Skeletal muscle tissue (tissue), 4 donors: ENCODE data around the gene FAM131C. TPM values are rescaled to one million over a fixed set of nuclear protein-coding genes. Genes with fewer than 3 reads are reported as not detected.

Experiments
- H3K27ac ChIP-seq: one replicate; pipeline ENCODE4 v1.7.0; 2013; ENCODE audit warnings: mild to moderate bottlenecking, low read depth, low read length, inconsistent platforms
- H3K27me3 ChIP-seq, 3 donors: one replicate each; pipeline ENCODE4 v1.7.0; 2013; ENCODE audit warnings: low read length in 3 of 3; ENCODE audit not compliant: control insufficient read depth in 3 of 3, insufficient read depth in 3 of 3
- H3K36me3 ChIP-seq, 3 donors: one replicate each; pipeline ENCODE4 v1.7.0; 2013; ENCODE audit warnings: low read length in 3 of 3; ENCODE audit not compliant: control insufficient read depth in 3 of 3, insufficient read depth in 3 of 3
- H3K4me1 ChIP-seq, 3 donors: one replicate each; pipeline ENCODE4 v1.7.0; 2013; ENCODE audit warnings: low read length in 3 of 3, mild to moderate bottlenecking in 3 of 3; ENCODE audit not compliant: control insufficient read depth in 3 of 3, insufficient read depth in 3 of 3
- H3K4me3 ChIP-seq, 3 donors: one replicate each; pipeline ENCODE4 v1.7.0; 2013; ENCODE audit warnings: low read length in 3 of 3
- H3K9ac ChIP-seq, 3 donors: one replicate each; pipeline ENCODE4 v1.7.0; 2013; ENCODE audit warnings: low read length in 3 of 3, mild to moderate bottlenecking in 3 of 3, moderate library complexity in 2 of 3, low read depth in 1 of 3
- H3K9me3 ChIP-seq, 3 donors: one replicate each; pipeline ENCODE4 v1.7.0; 2013; ENCODE audit warnings: low read length in 3 of 3; ENCODE audit not compliant: control insufficient read depth in 3 of 3
- total RNA-seq: library from RNA; depleted of rRNA; stranded (reverse); fragments of >200 nt; gene quantifications from one replicate; pipeline ENCODE4 v1.2.3, GENCODE V29; 2014
- donor health status: Osteomylitis.

Gene FAM131C, protein sequence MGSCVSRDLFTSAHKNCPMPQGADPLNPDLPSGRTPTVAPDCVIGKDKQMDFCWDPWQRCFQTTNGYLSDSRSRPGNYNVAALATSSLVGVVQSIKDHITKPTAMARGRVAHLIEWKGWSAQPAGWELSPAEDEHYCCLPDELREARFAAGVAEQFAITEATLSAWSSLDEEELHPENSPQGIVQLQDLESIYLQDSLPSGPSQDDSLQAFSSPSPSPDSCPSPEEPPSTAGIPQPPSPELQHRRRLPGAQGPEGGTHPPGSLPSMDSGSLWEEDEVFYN
- total RNA-seq: not detected

DNA sequence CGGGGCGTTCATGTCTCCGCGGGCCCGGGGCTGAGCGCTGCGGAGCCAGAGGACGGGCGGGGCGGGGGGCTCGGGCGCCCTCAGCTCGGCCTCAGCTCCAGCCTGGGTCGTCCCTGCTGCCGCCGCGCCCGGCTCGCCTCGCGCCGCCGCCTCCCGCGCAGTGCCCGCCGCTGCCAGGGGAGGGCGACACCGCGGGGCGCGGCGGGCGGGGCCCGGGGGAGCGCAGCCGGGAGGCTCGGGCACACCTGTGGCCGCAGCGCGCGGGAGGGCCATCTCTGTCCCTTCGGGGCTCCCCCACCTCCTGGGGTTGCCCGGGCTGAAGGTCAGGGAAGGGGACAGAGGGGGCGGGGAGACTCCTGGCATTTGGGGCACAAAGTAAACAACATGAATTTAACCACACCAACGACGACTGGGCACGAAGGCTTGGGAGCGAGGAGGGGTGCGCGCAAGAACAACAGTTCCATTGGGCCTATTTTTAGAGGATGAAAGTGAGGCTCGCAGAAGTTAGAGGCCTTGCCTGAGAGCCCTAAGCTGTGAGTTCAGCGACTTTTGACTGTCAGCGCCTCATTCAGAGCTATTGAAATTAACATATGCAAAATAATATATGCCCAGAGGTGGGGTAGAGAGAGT lies at the start of gene FAM131C:
TSS of gene FAM131C (minus strand) at position 162 of the 630 bp plus-strand sequence. CDS start 209 bp downstream, outside the sequence.
- peak within 1 kb of the TSS in 1 of 3 donors; percentile 41 for H3K4me3 ChIP-seq
- no peaks in the 10 kb centered on the region for H3K36me3 ChIP-seq
- H3K27ac ChIP-seq: no peak within 1 kb of the TSS
- H3K9me3 ChIP-seq: no peaks in the 10 kb centered on the region
- H3K4me1 ChIP-seq: peaks cover 4 to 27% (median 19%) of the 10 kb centered on the region in 3 donors
- H3K27me3 ChIP-seq: peaks cover 7 to 35% (median 9%) of the 10 kb centered on the region in 3 donors
- H3K9ac ChIP-seq: peak within 1 kb of the TSS in 1 of 3 donors; percentile 16

GRCh38 chr1:16122916-16123315 lies 49.5 kb upstream of the FAM131C start:
- no peak overlapping the region for H3K9ac ChIP-seq
- H3K4me1 ChIP-seq: peaks cover 4 to 6% (median 6%) of the 10 kb centered on the region in 3 donors
- H3K27ac ChIP-seq: no peak overlapping the region
- H3K27me3 ChIP-seq: no peaks in the 10 kb centered on the region
- H3K36me3 ChIP-seq: peaks cover 0 to 8% (median 0%) of the 10 kb centered on the region in 3 donors
- H3K9me3 ChIP-seq: no peaks in the 10 kb centered on the region
- H3K4me3 ChIP-seq: no peak overlapping the region

GRCh38 chr1:16122350-16122881 lies 49.0 kb upstream of the FAM131C start:
- Histone ChIP-seq H3K27ac (no peak overlapping the region), H3K27me3 (no peaks in the 10 kb centered on the region), H3K9me3 (no peaks in the 10 kb centered on the region), H3K36me3 (peaks cover 0 to 6% (median 0%) of the 10 kb centered on the region in 3 donors), H3K9ac (no peak overlapping the region), H3K4me3 (no peak overlapping the region), H3K4me1 (peaks cover 4 to 6% (median 5%) of the 10 kb centered on the region in 3 donors)

- no peak overlapping the region for H3K27ac ChIP-seq
- H3K27me3 ChIP-seq: no peaks in the 10 kb centered on the region
- no peaks in the 10 kb centered on the region for H3K9me3 ChIP-seq
Measured at GRCh38 chr1:16120940-16121410, 47.5 kb upstream of the FAM131C start.

DNA sequence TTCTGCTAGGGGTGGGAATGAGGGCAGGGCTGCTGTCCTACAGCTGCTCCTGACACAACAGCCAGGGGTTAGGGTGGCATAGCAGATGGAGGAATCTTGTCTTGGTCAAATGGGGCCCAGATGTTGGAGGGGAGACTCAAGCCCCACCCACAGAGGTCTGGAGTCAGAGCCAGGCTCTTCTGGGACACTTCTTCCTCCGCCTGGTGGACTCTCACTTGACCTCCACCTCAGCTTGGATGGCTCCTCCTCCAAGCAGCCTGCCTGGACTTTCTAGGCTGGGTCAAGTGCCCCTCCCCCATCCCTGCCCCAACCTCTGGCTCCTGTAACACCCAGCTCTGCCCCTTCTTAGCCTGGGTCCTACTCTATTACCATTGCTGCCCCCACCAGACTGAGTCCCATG lies 47.0 kb upstream of the FAM131C start:
- Histone ChIP-seq H3K36me3 (peaks cover 0 to 3% (median 0%) of the 10 kb centered on the region in 3 donors), H3K27me3 (peaks cover 0 to under 1% (median 0%) of the 10 kb centered on the region in 3 donors), H3K4me3 (no peak overlapping the region), H3K4me1 (peaks cover 0 to 4% (median 2%) of the 10 kb centered on the region in 3 donors), H3K27ac (no peak overlapping the region), H3K9me3 (no peaks in the 10 kb centered on the region), H3K9ac (no peak overlapping the region)

More at GRCh38 chr1:16120940-16121410, 47.5 kb upstream of the FAM131C start:
- Histone ChIP-seq H3K9ac (no peak overlapping the region), H3K4me1 (peaks cover 2 to 4% (median 2%) of the 10 kb centered on the region in 3 donors), H3K36me3 (peaks cover 0 to 3% (median 0%) of the 10 kb centered on the region in 3 donors), H3K4me3 (no peak overlapping the region)

GRCh38 chr1:16119926-16120325 lies 46.5 kb upstream of the FAM131C start:
- Histone ChIP-seq H3K4me3 (no peak overlapping the region), H3K9me3 (no peaks in the 10 kb centered on the region), H3K4me1 (peaks cover 0 to 4% (median 2%) of the 10 kb centered on the region in 3 donors), H3K27me3 (peaks cover 0 to 3% (median 0%) of the 10 kb centered on the region in 3 donors), H3K9ac (no peak overlapping the region), H3K36me3 (peaks cover 0 to 3% (median 0%) of the 10 kb centered on the region in 3 donors), H3K27ac (no peak overlapping the region)

DNA sequence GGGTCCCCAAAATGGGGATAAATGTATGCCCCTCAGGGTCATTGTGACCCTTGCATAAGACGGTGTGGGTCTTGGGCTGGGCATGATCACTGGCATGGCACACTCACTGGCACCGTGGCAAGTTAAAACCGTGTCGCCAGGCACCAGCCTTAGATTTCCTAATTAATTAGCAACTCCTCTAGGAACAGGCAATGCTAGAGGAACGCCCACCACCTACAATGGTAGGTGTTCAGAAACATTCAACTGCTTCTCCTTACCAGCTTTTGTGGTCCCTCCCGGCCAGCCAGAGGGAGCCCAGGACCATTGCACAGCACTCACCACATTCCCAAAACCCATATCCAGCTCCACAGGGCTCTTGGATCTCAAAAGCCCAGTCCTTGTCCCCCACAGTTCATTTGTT lies 46.1 kb upstream of the FAM131C start:
- H3K9me3 ChIP-seq: no peaks in the 10 kb centered on the region
- H3K4me3 ChIP-seq: no peak overlapping the region
- no peak overlapping the region for H3K9ac ChIP-seq
- H3K27ac ChIP-seq: no peak overlapping the region
- peaks cover 0 to 3% (median 0%) of the 10 kb centered on the region in 3 donors for H3K27me3 ChIP-seq
- H3K36me3 ChIP-seq: peaks cover 0 to under 1% (median 0%) of the 10 kb centered on the region in 3 donors
- H3K4me1 ChIP-seq: peaks cover 0 to 4% (median 2%) of the 10 kb centered on the region in 3 donors

DNA sequence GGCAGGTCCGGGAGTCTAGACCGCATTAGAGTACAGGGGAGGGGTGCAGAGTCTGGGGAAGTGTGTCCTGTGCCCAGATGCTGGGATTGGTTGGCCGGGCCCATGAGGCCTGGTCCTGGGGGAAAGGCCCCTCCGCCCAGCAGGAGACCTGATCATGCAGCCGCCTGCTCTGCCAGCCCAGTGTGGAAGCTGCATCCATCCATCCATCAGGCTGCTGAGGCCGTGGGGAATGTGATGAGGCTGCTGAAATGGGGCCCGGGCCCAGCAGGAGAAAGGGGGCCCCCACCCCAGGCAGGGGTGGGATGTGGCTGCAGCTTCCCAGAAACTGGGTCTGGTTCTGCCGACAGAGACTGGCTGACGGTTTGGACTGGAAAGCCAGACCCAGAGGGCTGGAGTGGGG lies 45.3 kb upstream of the FAM131C start:
- Histone ChIP-seq H3K27me3 (peaks cover 0 to 3% (median 0%) of the 10 kb centered on the region in 3 donors), H3K9me3 (no peaks in the 10 kb centered on the region), H3K36me3 (no peaks in the 10 kb centered on the region), H3K4me3 (no peak overlapping the region), H3K4me1 (peaks cover 0 to 4% (median 2%) of the 10 kb centered on the region in 3 donors), H3K9ac (peak overlapping the region in 1 of 3 donors; percentile 3), H3K27ac (no peak overlapping the region)

GRCh38 chr1:16117936-16118335 lies 44.5 kb upstream of the FAM131C start:
- no peaks in the 10 kb centered on the region for H3K9me3 ChIP-seq
- H3K9ac ChIP-seq: no peak overlapping the region
- H3K36me3 ChIP-seq: no peaks in the 10 kb centered on the region
- peaks cover 0 to 7% (median 0%) of the 10 kb centered on the region in 3 donors for H3K27me3 ChIP-seq
- peaks cover 0 to 8% (median under 1%) of the 10 kb centered on the region in 3 donors for H3K4me1 ChIP-seq
- H3K27ac ChIP-seq: no peak overlapping the region
- no peak overlapping the region for H3K4me3 ChIP-seq
